K562 (cell line): ENCODE results near the gene TRPM2. TPM values are rescaled to one million over a fixed set of nuclear protein-coding genes. Genes with fewer than 3 reads are reported as not detected.

ENCODE experiments used
- ATAC-seq: fragments of 200-7000 bp; cut with Tn5 transposase; 3 replicates; pipeline ENCODE4 v1.9.1; 2020; ENCODE audit warnings: moderate library complexity
- BruUV-seq: library from RNA; stranded (reverse); fragments of 400-500 nt; replicated peaks from 2 replicates; lab custom pipeline; 2021; lab: Mats Ljungman, UMichigan
- CTCF ChIA-PET: fragments of 300-600 bp; formaldehyde crosslinking; extraction: SDS; loops from one replicate; lab custom pipeline; 2021; ENCODE audit warnings: low intra/inter-chr PET ratio; lab: Yijun Ruan, JAX
- POLR2A ChIA-PET: fragments of 300-600, 350-650 bp; sonication (Branson Sonifier 250); formaldehyde crosslinking; extraction: SDS; loops from one replicate; lab custom pipeline; 2021; ENCODE audit warnings: antibody characterized with exemption, inconsistent platforms; lab: Yijun Ruan, JAX
- DNase-seq, 4 experiments: peaks; one replicate each; pipeline versions ENCODE4 v3.0.0 to v3.0.0-alpha.2; 2011 to 2018; ENCODE audit warnings: low spot score in 3 of 4, mixed read lengths in 3 of 4; ENCODE audit errors: extremely low read depth in 1 of 4
- FAIRE-seq: peaks from 2 replicates; lab custom pipeline; 2011; peaks lifted over from hg19 to GRCh38; lab: Jason Lieb, UNC
- H2AFZ ChIP-seq: 2 replicates; pipeline ENCODE4 v1.6.0; 2011; ENCODE audit warnings: low read depth, low read length, control low read depth, inconsistent platforms
- H3K27ac ChIP-seq: fragments of 200-600 bp; 3 replicates; pipeline ENCODE4 v1.8.0; 2011; ENCODE audit warnings: low read depth, mild to moderate bottlenecking, control low read depth, inconsistent platforms, low read length, moderate library complexity, mixed read lengths; ENCODE audit errors: extremely low read depth
- H3K27me3 ChIP-seq, 2 experiments: fragments of 300-600 bp in 1 of 2; 2 replicates in 1 of 2; 3 replicates in 1 of 2; pipeline versions ENCODE4 v1.6.0 to v1.8.0; 2011; ENCODE audit warnings: inconsistent platforms in 2 of 2, low read length in 2 of 2, mild to moderate bottlenecking in 1 of 2, mixed read lengths in 1 of 2, moderate library complexity in 1 of 2; ENCODE audit not compliant: control insufficient read depth in 2 of 2, insufficient read depth in 2 of 2
- H3K36me3 ChIP-seq: fragments of 300-600 bp; 3 replicates; pipeline ENCODE4 v1.8.0; 2011; ENCODE audit warnings: mild to moderate bottlenecking, low read length, inconsistent platforms; ENCODE audit not compliant: control insufficient read depth, insufficient read depth
- H3K4me1 ChIP-seq, 2 experiments: fragments of 200-600 bp in 1 of 2; replicated peaks in 1 of 2; 2 replicates in 1 of 2; 3 replicates in 1 of 2; pipeline versions ENCODE4 v1.5.1 to v1.8.0; 2011; ENCODE audit warnings: inconsistent platforms in 2 of 2, low read length in 2 of 2, mild to moderate bottlenecking in 1 of 2, mixed read lengths in 1 of 2, moderate library complexity in 1 of 2; ENCODE audit not compliant: control insufficient read depth in 2 of 2, insufficient read depth in 2 of 2
- H3K4me2 ChIP-seq: 2 replicates; pipeline ENCODE4 v1.6.1; 2011; ENCODE audit warnings: low read length, control low read depth, inconsistent platforms, mixed read lengths; ENCODE audit not compliant: insufficient read depth
- H3K4me3 ChIP-seq: fragments of 200-600 bp; sonication (generic), shearing (Covaris generic); 2 replicates; pipeline ENCODE4 v1.5.1; 2016; ENCODE audit warnings: control low read depth, inconsistent platforms
- H3K79me2 ChIP-seq: fragments of 200-600 bp; 3 replicates; pipeline ENCODE4 v1.8.0; 2011; ENCODE audit warnings: low read length, inconsistent platforms; ENCODE audit not compliant: control insufficient read depth, insufficient read depth
- H3K9ac ChIP-seq, 2 experiments: 2 replicates each; pipeline versions ENCODE4 v1.6.0 to v1.6.1; 2011; ENCODE audit warnings: low read depth in 2 of 2, low read length in 2 of 2, control low read depth in 1 of 2, inconsistent platforms in 1 of 2, mild to moderate bottlenecking in 1 of 2, mixed read lengths in 1 of 2; ENCODE audit not compliant: insufficient read depth in 1 of 2
- H3K9me1 ChIP-seq: one replicate; pipeline ENCODE4 v1.6.0; 2011; ENCODE audit warnings: inconsistent platforms, mild to moderate bottlenecking, low read length, moderate library complexity; ENCODE audit not compliant: control insufficient read depth, insufficient read depth
- H3K9me3 ChIP-seq: replicated peaks from 2 replicates; pipeline ENCODE4 v1.5.1; 2011; ENCODE audit warnings: low read depth, low read length, inconsistent platforms; ENCODE audit not compliant: control insufficient read depth, insufficient read depth
- H4K20me1 ChIP-seq: replicated peaks from 2 replicates; pipeline ENCODE4 v1.6.1; 2011; ENCODE audit warnings: low read length, inconsistent platforms, mixed read lengths; ENCODE audit not compliant: control insufficient read depth, insufficient read depth
- CAMTA2 ChIP-seq: fragments of 250-450 bp; sonication (Bioruptor Pico); conservative IDR thresholded peaks from 2 replicates; pipeline ENCODE4 v1.5.1; 2022
- HMGN3 ChIP-seq: IDR thresholded peaks from 2 replicates; pipeline ENCODE4 v1.6.1; 2011; ENCODE audit warnings: borderline replicate concordance, low read depth, mild to moderate bottlenecking, mixed read lengths, low read length; ENCODE audit not compliant: insufficient read length; ENCODE audit errors: extremely low read depth
- MAZ ChIP-seq, 2 experiments: fragments of 450-650 bp in 1 of 2; sonication (generic) in 1 of 2; formaldehyde crosslinking; IDR thresholded peaks in 1 of 2; conservative IDR thresholded peaks in 1 of 2; 2 replicates each; pipeline versions ENCODE4 v1.4.0 to v1.5.0; 2020; ENCODE audit warnings: mild to moderate bottlenecking in 1 of 2, missing genetic modification reagents in 1 of 2
- MYNN ChIP-seq, 2 experiments: sonication (generic); formaldehyde crosslinking in 1 of 2; IDR thresholded peaks; 2 replicates each; pipeline versions ENCODE4 v1.5.0 to v1.6.1; 2016 to 2020; ENCODE audit warnings: antibody characterized with exemption in 1 of 2, missing genetic modification reagents in 1 of 2
- POLR2A ChIP-seq: fragments of 450-650 bp; conservative IDR thresholded peaks from 2 replicates; pipeline ENCODE4 v1.6.1; 2016
- POLR2AphosphoS2 ChIP-seq: IDR thresholded peaks from 2 replicates; pipeline ENCODE4 v1.6.1; 2012; ENCODE audit warnings: low read length, improper control_type of control experiment
- POLR2B ChIP-seq: fragments of 450-650 bp; IDR thresholded peaks from 2 replicates; pipeline ENCODE4 v1.6.1; 2018; ENCODE audit warnings: low read depth; ENCODE audit not compliant: partially characterized antibody
- POLR2G ChIP-seq: fragments of 200-400 bp; formaldehyde crosslinking; IDR thresholded peaks from 2 replicates; pipeline ENCODE4 v1.6.1; 2017; ENCODE audit warnings: low read depth, mild to moderate bottlenecking, antibody characterized with exemption, low read length, moderate library complexity
- SIRT6 ChIP-seq: IDR thresholded peaks from one replicate; pipeline ENCODE4 v1.6.1; 2012; ENCODE audit warnings: low read depth, mild to moderate bottlenecking, control low read depth, inconsistent platforms, low read length, moderate library complexity
- SUPT5H ChIP-seq: fragments of 450-650 bp; IDR thresholded peaks from 2 replicates; pipeline ENCODE4 v1.6.1; 2016
- ZBED1 ChIP-seq: IDR thresholded peaks from 2 replicates; pipeline ENCODE4 v1.6.1; 2014
- ZBTB40 ChIP-seq, 2 experiments: fragments of 450-650 bp in 1 of 2; sonication (generic) in 1 of 2; formaldehyde crosslinking in 1 of 2; IDR thresholded peaks; 2 replicates each; pipeline versions ENCODE4 v1.7.1 to v1.9.0; 2016 to 2022; ENCODE audit warnings: inconsistent platforms in 1 of 2, mild to moderate bottlenecking in 1 of 2, missing genetic modification reagents in 1 of 2
- ZKSCAN1 ChIP-seq: fragments of 150-350 bp; IDR thresholded peaks from 2 replicates; pipeline ENCODE4 v1.6.1; 2016; ENCODE audit warnings: low read depth, low read length
- WGBS: fragments of 100-300 bp; shearing (Covaris generic); methylation state at CpG from one replicate; pipeline ENCODE4 v1.1.6; 2016; ENCODE audit warnings: low coverage, mixed read lengths; ENCODE audit not compliant: insufficient coverage; ENCODE audit errors: missing lambda C conversion rate; 5-methylcytosine and 5-hydroxymethylcytosine counted together
- in situ Hi-C: fragments of 300-500 bp; cut with MboI; formaldehyde crosslinking; loops from 4 replicates; pipeline ENCODE4 v1.15.0; 2018; ENCODE audit warnings: inconsistent platforms, mixed read lengths
- intact Hi-C: fragments of 100-400 bp; cut with micrococcal nuclease; formaldehyde crosslinking; loops from 2 replicates; pipeline ENCODE4 v1.14.2; 2022
- polyA plus RNA-seq, 8 experiments: library from polyadenylated mRNA; depleted of rRNA in 4 of 8; stranded (reverse) in 5 of 8; unstranded in 3 of 8; fragments of >200 nt; fragmentation: Nextera tagmentation in 2 of 8; fragmentation: Illumina TruSeq in 1 of 8; extraction: Ambion mirVana in 2 of 8; extraction: Trizol in 1 of 8; gene quantifications; 2 replicates each; pipeline versions ENCODE4 v1.2.1 to v1.2.3, GENCODE V29; 2011 to 2014; ENCODE audit warnings: inconsistent platforms in 1 of 8, missing spikeins in 1 of 8
- total RNA-seq, 7 experiments: library from RNA; depleted of rRNA in 6 of 7; stranded (reverse); fragments of >200 nt in 6 of 7; fragmentation: Illumina TruSeq in 2 of 7; extraction: Trizol in 2 of 7; gene quantifications; 2 replicates each; pipeline versions ENCODE4 v1.2.1 to v1.2.3, GENCODE V29; 2011 to 2021; ENCODE audit warnings: low replicate concordance in 1 of 7

Gene TRPM2
- total and polyA plus RNA-seq, 9 of the 15 experiments (the other 6 are each of a cell fraction or from before 2014, with no cell fraction given), result 0.33 to 2.1 (median 0.98) TPM; not detected in 2

DNA sequence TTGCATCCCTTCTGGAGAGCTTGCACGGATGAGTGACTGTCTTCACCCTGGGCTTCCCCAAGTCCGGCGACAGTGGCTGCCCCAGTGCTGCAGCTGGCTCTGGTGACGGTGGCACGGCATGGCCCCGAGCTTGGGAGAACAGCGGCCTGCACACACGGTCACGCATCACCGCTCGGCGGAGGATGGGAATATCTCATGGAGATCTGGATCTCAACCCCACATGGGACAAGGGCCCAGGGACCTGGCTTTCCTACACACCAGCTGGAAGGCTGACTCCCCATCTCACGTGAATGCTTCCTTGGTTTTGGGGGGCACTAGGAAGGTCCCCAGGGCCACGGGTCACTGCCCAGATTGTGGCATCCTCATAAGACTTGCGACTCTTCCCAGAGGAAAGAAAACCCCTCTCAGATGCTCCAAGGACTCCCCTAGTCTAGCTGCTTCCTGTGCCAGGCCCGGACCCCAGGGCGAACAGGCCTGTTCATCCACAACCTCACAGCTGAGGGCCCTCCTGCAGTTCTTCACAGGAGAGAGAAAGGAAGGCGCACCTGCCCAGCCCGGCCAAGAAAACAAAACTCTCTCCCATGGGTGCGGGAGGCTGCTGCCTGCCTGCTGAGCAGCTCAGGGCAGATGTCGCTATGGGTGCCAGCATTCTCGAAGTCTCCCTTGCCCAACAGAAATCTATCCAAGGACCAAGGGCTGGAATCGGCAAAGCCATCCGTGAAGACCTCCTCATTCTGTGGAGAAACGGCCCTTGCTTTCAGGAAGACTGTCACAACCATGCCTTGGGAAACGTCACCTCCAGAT is 24.1 kb upstream of the TRPM2 start:
- in situ Hi-C loops (no loop called here), intact Hi-C loops (no loop called here)
- no TSS peak for BruUV-seq
- Histone ChIP-seq H3K4me3 (no peak overlapping the region), H3K79me2 (no peaks in the 10 kb centered on the region), H3K27ac (no peak overlapping the region), H3K9me3 (no peaks in the 10 kb centered on the region), H3K36me3 (peaks cover 27% of the 10 kb centered on the region; the same call in 1 of the 3 replicates), H3K27me3 (no peaks in the 10 kb centered on the region), H3K9ac (peak overlapping the region in 1 of 2 experiments; percentile 50; a peak in 2 of 4 replicates), H3K9me1 (peaks cover 7% of the 10 kb centered on the region), H3K4me1 (peaks cover 0 to 59% of the 10 kb centered on the region in 2 experiments; a peak in 2 of 5 replicates), H3K4me2 (no peak overlapping the region), H4K20me1 (peaks cover 15% of the 10 kb centered on the region), H2AFZ (no peak overlapping the region)
- WGBS, result 45% methylated on average over 26 of the region's 26 CpGs
- FAIRE-seq (no peak), ATAC-seq (no peak), DNase-seq (no peak)
- ChIA-PET CTCF (no interaction called here), POLR2A (interaction anchor here (0.6 to 1.6 kb wide), 5 partner anchors 8 to 30 kb away, joined by 3 to 9 read pairs (median 3); no protein-coding TSS in a partner anchor)
- TF ChIP-seq POLR2AphosphoS2 (peak; percentile 31; the same call in 1 of the 2 replicates), SIRT6 (peak; percentile 33), POLR2G (peak; percentile 56; the same call in 1 of the 2 replicates), HMGN3 (peak; percentile 23), POLR2A (peak; percentile 25; the same call in 1 of the 2 replicates), CAMTA2 (CRISPR knock-in tag) (no peak), ZKSCAN1 (no peak), MAZ (CRISPR knock-in tag; conservative IDR thresholded peaks at IDR 0.05 in 1 of 2, IDR thresholded peaks at IDR 0.05 in 1 of 2) (no peak), SUPT5H (peak; percentile 22; the same call in 1 of the 2 replicates), ZBTB40 (IDR thresholded peaks at IDR 0.05) (no peak), ZBTB40 (CRISPR knock-in tag; IDR thresholded peaks at IDR 0.05) (no peak), ZBED1 (peak; percentile 78; the same call in 1 of the 2 replicates), POLR2B (peak; percentile 13), MYNN (IDR thresholded peaks at IDR 0.05) (peak; percentile 10; the same call in 1 of the 2 replicates), MYNN (CRISPR knock-in tag; IDR thresholded peaks at IDR 0.05) (no peak)
